HG03521 (cell line): ENCODE measurements around the gene NRSN2.

Source experiments
- ATAC-seq: cut with Tn5 transposase; IDR thresholded peaks from one replicate; pipeline ENCODE4 v1.9.1; 2021; ENCODE audit warnings: mild to moderate bottlenecking, moderate library complexity; ENCODE audit not compliant: unreplicated experiment

NRSN2 gene, protein sequence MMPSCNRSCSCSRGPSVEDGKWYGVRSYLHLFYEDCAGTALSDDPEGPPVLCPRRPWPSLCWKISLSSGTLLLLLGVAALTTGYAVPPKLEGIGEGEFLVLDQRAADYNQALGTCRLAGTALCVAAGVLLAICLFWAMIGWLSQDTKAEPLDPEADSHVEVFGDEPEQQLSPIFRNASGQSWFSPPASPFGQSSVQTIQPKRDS

DNA sequence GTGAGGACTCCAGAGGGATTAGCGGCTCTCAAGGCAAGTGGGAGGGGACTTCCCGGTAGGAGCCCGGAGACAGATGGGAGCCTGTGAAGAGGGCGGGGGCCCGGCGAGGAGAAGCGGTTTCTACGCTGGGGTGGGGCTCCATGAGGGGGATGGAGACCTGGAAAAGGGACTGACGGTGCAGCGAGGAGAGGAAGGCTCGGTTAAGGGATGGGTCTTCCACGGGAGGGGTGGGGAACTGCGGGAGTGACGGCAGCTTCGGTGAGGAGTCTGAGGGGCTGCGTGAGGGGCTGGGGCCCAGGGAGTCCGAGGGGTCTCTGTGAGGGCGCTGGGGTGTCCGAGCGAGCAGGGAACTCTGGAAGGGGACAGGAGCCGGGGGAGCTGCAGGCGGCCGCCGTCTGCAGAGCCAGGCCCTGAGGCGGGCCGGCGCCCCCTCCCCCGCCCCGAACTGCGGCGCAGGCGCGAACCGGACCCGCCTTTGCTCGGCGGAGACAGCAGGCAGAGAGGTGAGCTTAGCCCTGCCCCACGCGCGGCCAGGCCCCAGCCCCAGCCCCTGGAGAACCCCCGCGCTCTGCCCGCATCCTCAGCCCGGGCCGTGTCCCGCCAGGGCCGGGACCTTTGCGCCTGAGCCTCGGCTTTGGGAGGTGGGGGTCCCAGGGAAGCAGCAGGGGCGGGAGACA, at the start of gene NRSN2:
Gene NRSN2, plus strand, starts transcription at position 472 of the 677 bp plus-strand sequence. CDS start 2,533 bp downstream, outside the sequence.
- peak; percentile 38 for ATAC-seq

DNA sequence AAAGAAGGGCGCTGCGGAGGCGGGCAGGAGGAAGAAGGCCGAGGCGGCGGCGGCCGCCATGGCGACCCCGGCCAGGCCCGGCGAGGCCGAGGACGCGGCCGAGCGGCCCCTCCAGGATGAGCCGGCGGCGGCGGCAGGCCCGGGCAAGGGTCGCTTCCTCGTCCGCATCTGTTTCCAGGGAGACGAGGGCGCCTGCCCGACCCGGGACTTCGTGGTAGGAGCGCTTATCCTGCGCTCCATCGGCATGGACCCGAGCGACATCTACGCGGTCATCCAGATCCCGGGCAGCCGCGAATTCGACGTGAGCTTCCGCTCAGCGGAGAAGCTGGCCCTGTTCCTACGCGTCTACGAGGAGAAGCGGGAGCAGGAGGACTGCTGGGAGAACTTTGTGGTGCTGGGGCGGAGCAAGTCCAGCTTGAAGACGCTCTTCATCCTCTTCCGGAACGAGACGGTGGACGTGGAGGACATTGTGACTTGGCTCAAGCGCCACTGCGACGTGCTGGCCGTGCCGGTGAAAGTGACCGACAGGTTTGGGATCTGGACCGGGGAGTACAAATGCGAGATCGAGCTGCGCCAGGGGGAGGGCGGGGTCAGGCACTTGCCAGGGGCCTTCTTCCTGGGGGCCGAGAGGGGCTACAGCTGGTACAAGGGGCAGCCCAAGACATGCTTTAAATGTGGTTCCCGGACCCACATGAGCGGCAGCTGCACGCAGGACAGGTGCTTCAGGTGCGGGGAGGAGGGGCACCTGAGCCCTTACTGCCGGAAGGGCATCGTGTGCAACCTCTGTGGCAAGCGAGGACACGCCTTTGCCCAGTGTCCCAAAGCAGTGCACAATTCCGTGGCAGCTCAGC, 48.8 kb upstream of the NRSN2 start:
- peak; percentile 12 for ATAC-seq

- ATAC-seq: no peak
Observed at GRCh38 chr20:298776-299391, 48.0 kb upstream of the NRSN2 start.

DNA sequence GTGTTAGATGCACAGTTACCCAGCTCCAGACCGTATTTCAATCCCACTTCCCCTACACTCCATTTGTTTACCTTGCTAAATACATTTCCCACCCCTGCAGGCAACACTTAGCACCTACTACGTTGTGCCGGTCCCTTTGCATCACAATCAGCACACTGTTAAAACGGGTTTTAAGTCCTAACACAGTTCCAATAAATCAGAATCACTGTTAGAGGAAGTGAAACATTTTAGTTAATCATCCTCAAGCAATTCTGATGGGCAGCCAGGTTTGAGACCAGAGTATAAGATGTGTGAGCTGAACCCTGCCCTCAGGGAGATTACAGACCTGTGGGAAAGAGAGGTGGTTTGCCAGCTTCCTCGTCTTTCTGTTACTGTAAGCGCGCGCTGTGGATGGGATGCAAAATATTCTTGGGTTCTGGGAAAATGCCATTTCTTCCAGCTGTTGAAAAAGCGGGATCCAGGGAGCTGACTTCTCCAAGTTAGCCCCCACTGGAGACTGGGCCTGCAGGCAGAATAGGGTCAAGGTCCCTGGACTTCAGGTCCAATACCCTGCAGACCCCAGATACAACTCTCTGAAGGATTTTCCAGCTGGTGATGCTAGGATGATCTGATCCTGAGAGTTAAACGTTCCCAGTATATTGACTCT, 46.4 kb upstream of the NRSN2 start:
- ATAC-seq: no peak

GRCh38 chr20:301886-302848, 44.7 kb upstream of the NRSN2 start:
- ATAC-seq: no peak

- ATAC-seq: no peak
Observed at GRCh38 chr20:305745-306144, 41.2 kb upstream of the NRSN2 start.

DNA sequence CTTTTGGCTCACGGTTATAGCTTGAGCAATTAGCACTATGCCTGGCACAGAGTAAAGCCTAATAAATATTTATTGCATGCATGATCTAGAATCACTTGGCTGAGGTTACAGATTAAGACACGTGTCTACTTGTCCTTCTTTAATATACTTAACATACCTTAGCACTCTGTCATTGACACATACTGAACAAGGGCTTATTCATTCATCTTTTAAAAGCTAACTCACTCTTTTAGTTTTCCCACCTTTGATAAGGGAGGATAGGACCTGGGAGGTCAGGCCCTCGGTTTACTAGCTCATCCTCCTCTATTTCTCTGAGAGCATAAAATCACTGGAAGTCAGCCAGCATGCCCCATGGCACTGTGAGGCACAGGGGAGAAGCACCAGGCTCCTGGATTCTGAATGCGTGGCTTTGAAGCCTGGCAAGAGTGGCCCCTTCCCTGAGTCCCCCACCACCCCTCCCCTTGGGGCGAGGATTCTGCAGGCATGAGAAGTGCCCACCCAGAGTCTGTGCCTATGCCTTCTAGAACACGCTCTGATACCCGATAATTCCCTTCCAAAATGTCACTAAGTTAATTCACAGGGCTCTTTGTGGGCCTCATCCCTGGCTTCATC, 38.4 kb upstream of the NRSN2 start:
- no peak for ATAC-seq

DNA sequence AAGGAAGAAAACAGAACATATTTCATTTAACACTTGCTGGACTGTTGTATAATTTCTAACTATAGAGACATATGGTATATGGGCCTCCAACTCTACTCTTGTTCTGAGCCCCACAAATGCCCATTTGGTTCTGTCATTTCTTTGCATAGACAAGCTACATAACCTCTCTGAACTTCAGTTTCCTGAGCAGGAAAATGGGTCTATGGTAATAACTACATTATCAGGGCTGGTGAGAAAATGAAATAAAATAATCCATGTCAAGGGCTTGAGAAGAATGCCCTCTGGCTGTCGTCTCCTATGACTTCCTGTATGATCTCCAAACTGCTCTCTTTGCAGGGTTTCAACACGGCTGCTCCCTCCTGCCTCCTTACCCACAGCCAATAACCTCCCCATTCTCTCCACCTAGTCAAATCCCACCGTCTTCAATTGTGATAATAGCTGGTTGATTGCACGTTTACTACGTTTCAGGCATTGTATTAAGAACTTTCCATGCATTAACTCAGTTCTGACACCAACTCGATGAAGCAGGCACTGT, 37.5 kb upstream of the NRSN2 start:
- ATAC-seq: no peak

DNA sequence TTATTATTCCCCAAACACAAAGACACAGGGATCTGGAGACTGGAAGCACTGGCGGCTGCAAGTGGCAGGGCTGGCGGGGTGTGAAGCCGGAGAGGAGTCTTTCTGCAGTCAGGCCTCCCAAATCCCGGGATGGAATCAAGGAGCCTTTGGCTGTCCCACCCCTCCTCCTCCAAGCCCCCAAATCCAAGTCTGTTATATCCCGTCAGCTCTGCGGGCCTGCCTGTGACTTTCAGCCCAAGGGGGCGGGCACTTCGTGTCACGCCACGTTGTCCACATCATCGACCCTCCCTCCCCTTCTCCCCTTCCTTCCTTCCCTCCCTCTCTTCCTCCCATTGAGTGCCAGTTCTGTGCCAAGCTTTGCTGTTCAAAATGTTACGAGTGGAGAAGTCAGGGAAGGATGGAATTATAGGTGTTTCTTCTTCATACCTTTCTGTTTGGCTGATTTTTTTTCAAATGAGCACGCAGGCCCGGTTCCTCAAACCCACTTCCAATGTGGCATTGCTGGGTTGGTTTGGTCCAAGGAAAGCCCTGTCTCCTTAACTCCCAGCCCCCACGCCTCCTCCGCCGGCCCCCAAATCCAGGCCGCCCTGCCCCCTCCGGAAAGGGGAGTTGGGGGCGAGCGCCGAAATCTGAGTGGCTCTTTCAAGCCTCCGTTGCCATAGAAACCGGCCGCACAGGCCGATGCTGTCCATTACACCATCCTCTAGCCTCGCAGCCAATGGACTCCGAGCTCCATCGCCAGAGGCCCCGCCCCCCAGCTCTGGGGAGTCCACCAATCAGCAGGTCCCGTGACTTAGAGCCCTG, 36.9 kb upstream of the NRSN2 start:
- ATAC-seq: peak; percentile 99

GRCh38 chr20:310645-311044, 36.3 kb upstream of the NRSN2 start:
- no peak for ATAC-seq

GRCh38 chr20:311609-312008, 35.3 kb upstream of the NRSN2 start:
- ATAC-seq: no peak

- ATAC-seq: no peak
Observed at GRCh38 chr20:312067-312466, 34.8 kb upstream of the NRSN2 start.

- ATAC-seq: no peak
Observed at GRCh38 chr20:312866-313265, 34.0 kb upstream of the NRSN2 start.

GRCh38 chr20:313402-313801, 33.5 kb upstream of the NRSN2 start:
- no peak for ATAC-seq

DNA sequence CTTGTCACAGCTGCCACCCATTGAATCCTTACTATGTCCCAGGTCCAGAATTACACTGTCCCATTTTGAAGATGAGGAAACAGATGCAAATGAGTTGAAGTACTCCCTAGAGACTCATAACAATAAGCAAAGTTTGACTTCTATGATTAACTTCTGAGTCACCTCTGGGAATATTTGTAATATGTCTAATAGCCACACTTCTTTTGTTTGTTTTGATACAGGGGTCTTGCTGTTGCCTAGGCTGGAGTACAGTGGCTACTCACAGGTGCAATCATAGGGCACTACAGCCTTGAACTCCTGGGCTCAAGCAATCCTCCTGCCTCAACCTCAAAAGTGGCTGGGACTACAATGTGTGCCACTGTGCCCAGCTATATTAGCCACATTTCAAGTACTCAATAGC, 33.0 kb upstream of the NRSN2 start:
- ATAC-seq: no peak

- ATAC-seq: no peak
Observed at GRCh38 chr20:316316-317068, 30.4 kb upstream of the NRSN2 start.

- ATAC-seq: peak; percentile 47
Observed at GRCh38 chr20:324177-325044, 22.5 kb upstream of the NRSN2 start.
